NCI-H1694 (cell line): Measurements from ENCODE around the gene METTL23.
A peak's percentile ranks its signal among the peaks of the same experiment; 100 is the strongest.
"Not testable (repeated sequence)": the region's sequence is repeated elsewhere in the genome, so short reads cannot be mapped to it uniquely, and the experiment has no call there.

ENCODE experiments used
- DNase-seq: peaks from one replicate; lab custom pipeline; 2025; lab: John Stamatoyannopoulos, UW

METTL23 gene

DNA sequence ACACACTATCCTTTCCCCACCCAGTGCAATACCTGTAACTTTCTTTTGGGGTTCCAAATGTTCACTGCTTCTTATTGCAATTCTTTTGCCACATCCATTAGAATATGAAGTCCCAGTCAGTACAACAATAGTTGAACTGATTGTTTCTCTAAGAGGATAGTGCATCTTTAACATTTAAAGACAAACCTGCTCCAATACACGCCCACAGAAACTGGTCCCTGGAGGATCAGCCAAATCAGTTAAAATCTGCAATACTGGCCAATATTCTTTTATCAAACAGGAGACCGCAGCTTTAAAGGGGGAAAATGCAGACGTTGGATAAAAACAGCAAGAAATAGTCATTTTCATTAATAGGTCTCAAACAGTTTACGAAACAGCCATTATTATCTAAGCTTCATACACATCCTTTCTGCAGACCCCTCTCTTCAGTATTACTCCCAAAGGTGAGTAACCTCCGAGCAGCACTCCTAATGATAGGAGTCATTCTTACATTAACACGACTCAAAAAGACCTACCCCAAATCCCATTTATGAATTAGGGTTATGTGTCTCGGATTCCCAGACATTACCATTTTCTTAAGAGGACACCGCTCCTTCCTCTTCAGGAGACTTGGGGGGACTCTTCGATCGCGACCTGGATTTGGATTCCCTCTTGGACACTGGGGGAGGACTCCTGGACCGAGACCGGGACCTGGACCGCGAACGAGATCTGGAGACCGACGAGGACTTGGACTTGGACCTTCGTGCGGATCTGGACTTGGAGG is 9.1 kb downstream of the METTL23 start:
- DNase-seq: no peak

DNA sequence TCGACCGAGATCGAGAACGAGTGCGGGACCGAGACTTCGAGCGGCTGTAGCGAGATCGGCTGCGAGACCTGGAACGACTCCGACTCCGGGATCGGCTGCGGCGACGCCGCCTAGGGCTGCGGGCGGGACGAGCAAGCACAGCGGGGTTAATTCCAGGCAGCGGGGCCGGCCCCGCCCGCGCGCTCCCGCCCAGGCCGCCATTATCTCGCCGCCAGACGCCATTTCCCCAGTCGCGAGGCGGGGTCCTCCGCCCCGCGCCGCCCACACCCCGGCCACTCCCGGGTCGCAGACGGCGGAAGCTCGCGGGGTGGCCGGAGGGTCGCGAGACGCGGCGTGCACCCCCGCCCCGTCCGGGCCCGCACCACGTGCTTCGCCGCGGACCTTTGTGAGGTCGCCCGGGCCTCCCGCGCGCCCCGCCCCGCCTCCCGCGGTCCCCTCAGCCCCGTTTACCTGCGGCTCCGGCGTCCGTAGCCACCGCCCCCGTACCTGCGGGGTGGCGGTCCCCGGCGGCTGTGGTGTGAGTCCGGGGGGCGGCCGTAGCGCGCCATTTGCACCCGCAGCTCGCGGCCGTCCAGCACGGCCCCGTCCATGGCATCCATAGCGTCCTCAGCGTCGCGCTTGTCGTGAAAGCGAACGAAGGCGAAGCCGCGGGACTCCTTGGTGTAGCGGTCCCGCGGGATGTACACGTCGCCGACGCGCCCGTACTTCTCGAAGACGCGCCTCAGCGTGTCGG is 9.9 kb downstream of the METTL23 start:
- no peak for DNase-seq

DNA sequence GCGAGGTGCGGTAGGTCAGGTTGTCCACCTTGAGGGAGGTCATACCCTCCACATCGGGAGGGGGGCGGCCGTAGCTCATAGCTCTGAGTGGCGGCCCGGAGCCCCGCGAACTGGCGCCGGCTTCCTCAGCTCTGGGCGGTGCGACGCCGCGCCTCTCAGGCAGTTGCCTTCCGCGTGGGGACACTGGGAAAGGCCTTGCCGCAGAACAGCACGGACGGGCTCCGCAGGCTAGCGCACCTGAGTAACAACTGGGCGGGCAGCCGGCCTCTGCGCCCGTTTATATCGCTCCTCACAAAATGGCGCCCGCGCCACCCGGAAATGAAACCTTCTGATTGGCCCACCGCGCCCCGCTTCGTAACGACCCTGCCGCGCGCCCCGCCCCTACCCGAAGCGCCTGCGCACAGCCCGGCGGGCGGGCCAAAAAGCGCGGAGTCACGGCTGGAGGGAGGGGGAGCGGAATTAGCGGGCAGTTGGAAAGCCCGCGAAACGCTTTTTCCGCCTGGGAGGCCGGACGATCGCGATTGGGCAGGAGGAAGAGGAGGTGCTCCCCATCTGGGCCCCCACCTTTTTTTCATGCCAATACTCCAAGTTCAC is 10.5 kb downstream of the METTL23 start, which contains the start of gene SRSF2:
TSS of gene SRSF2 (minus strand) at position 250 of the 594 bp plus-strand sequence. CDS start at position 79, 171 bp downstream.
- peak; percentile 99 for DNase-seq

DNA sequence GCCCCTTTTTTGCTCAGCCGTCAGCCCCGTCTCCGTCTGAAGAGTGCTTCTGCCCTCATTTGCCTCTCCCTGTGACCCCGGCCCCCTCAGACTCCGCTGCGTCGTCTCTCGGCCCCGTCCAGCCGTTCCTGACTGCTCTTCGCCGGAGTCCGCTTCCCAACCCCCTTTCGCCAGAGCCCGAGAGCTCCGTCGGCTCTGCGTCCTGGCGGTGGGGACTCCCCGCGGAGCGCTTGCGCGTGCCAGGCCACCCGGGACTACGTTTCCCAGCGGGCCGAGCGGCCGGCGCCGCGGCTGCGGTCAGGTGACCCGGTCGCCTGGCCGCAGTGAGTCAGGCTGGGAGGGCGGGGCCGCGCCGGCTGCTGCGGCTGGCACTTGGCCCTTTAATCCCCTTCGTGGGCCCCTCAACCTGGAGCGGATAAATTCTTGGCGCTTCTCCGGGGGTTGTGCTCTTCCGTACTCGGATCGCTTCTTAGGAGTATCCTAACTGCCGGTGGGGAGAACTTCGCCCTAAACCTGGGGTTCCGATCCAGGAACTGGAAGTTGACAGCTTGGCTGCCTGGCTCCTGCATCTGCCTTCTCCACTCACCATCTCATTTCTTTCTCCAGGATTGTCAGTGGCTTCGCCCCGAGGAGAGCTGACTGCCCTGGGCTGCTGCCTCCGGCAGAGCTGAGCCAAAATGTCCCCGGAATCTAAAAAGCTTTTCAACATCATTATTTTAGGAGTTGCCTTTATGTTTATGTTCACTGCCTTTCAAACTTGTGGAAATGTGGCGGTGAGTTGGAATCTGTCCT is 11.2 kb downstream of the METTL23 start, which contains the start of gene MFSD11:
TSS of gene MFSD11 (plus strand) at position 444 of the 792 bp plus-strand sequence. CDS start at position 678, 234 bp downstream.
- peak; percentile 69 for DNase-seq

DNA sequence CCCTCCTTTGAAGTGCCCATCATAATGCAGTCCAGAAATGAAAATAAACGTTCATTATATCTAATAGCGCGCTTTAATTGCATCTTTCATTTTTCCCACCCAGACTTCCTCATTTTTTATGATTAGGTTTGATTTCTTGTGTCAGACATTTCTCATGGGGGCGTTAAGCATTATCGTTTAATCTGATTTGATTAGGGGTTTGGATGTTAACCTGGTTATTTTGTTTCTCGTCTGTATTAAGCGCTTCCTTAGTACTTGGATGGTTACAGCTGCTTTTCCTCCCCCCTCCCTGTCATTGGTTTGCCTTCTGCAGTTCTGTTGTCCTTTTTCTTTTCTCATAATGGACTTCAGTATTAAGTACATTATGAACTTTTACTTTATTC is 11.8 kb downstream of the METTL23 start:
- DNase-seq: no peak

DNA sequence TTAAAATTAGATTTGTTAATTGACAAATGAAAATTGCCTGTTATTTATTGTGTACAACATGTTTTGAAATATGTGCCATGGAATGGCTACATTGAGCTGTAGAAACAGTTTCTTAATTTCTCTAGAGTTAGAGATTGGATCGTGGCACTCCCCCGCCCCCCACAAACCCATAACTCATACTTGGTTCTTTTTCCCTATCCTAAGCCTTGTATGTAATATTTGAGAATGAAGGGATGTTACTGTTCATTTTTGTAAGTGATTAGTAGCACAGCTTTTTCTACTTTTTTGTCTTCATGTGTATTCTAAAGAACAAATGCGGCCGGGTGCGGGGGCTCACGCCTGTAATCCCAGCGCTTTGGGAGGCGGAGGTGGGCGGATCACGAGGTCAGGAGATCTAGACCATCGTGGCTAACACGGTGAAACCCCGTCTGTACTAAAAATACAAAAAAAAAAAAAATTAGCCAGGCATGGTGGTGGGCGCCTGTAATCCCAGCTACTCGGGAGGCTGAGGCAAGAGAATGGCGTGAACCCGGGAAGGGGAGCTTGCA is 13.0 kb downstream of the METTL23 start:
- not testable (repeated sequence) for DNase-seq

DNA sequence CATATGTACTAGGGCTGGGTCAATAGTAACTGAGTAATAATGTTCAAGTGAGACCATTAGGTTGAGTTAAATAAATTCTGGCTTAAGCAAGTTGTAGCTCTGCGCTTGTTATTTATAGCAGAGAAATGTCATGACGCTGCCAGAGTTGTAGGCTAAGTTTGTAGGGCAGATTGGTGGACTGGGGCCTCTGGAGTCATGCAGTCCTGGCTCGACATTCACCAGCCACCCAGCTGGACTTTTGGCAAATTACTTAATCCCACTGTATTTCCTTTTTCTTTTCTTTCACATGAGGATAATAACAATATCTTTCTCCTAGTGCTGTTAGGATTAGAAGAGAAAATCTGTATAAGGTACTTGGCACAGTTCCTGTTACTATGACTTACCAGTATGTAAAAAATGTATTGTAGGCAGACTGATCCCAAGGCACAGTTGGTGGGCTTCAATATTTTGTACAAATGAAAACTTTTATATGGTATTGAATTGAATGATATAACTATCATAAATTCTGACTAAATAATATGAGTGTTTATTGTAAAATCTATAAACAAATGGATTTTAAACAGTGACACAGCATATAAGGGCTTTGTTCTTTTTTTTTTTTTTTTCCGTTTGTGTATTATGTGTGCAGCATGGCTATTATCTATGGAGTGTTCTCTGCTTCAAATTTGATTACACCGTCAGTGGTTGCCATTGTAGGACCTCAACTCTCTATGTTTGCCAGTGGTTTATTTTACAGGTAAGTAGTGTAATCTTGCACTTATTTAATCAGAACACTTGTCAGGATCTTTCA is 13.9 kb downstream of the METTL23 start:
- DNase-seq: no peak

DNA sequence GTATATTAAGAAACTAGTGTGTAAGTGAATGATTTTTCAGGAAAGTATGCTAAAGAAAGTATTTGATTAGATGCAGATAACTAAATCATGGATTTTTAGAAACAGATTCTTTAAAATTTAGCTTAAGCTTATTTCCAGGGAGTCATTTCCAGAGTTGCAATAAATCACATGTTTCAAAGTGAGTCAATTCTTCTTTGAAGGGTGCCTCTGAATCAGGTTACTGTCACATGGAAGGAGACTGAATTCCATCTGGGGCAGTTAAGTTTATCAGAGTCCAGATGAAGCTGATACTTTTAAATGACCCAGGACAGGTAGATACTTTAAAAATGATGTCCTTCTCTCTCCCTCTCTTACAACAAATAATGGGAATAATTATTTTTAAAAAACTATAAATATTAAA is 16.3 kb downstream of the METTL23 start:
- DNase-seq: no peak

DNA sequence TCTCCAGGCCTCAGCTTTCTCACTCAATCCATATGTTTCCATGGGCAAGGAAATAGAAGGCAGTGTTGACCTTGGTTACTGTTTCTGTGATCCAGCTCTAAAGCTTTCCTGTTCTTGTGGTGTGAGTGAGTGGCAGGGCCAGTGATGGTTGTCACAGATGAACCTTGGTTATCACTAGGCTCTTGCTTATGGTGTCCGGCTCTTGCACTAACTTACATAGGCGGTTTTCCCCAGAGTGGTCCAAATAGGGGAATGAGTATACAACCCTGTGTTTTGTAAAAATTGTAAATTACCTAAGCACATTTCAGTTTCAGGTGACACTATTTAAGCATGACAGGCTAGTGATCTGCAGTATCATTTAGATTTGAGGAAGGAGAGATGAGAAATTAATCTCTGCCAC is 18.1 kb downstream of the METTL23 start:
- no peak for DNase-seq

DNA sequence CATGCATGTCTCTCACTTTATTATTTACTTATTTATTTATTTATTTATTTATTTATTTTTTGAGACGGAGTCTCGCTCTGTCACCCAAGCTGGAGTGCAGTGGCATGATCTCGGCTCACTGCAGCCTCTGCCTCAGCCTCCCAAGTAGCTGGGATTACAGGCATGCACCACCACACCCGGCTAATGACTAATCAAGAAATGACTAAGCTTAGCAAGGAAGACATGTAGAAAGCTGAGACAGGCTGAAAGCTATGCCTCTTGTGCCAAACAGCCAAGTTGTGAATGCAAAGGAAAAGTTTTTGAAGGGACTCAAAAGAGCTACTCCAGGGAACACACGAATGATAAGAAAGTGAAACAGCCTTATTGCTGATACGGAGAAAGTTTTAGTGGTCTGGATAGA is 19.1 kb downstream of the METTL23 start:
- DNase-seq: not testable (repeated sequence)

DNA sequence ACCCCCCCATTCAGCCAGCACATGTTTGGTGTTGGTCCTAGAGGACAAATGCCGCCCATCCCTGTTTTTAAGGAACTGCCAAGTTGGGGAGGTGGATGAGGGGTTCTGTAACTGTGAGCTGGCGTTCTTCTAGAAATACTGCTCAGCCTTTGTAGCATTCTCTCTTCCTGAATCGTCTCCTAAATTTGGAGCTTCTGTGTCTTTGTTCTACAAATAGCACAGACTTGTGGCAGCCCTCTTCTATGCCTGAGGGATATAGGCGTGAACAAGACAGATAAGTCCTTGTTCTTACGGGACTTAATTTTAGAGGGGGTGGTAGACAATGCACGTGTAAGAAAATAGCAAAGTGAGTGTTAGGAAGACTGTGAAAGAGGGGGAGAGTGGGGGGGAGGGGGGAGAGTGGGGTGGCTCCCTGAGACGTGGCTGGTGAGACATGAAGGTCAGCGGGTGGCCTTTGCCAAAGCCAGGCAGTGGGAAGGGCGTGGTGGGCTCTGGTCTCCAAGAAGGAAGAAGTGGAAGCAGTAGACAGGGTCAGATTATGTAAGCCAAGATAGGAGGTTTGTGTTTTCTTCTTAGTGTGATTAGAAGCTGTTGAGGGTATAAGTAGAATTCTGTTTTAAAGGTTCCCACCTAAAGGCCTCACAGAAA is 21.2 kb downstream of the METTL23 start:
- no peak for DNase-seq

DNA sequence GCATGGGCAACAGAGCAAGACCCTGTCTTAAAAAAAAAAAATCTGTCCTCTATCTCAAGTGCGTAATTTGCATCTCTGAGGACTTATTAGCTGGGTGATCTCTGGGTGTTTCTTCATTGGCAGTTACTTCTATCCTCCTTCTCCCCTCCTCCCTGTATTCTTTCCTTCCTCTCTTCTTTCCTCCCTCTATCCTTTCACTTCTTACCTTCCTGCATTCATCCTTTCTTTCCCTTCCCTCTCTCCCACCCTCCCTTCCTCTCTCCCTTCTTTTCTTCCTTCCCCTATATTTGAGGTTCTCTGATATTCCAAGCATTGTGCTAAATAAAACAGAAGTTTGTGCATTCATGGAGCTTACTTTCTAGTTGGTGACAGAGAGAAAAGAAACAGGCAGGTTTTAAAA is 22.0 kb downstream of the METTL23 start:
- no peak for DNase-seq

DNA sequence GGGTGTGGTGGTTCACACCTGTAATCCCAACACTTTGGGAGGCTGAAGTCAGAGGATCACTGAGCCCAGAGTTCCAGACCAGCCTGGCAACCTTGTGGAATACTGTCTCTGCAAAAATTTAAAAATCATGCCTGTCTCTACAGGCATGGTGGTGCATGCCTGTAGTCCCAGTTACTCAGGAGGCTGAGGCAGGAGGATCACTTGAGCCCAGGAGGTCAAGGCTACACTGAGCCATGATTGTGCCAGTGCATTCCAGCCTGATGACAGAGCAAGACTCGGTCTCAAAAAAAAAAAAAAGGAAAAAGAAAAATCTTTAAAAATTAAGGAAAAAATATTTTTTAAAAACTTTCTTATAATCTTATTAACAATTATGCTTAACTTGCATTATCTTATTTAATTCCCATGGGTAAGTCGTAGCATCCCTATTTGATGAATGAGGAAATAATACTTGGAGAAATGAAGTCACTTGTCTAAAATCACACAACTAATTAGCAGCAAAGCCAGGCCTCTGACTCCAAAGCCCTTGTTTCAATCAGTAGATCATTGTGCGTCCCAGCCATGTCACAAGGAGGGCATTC is 24.9 kb downstream of the METTL23 start:
- DNase-seq: no peak

DNA sequence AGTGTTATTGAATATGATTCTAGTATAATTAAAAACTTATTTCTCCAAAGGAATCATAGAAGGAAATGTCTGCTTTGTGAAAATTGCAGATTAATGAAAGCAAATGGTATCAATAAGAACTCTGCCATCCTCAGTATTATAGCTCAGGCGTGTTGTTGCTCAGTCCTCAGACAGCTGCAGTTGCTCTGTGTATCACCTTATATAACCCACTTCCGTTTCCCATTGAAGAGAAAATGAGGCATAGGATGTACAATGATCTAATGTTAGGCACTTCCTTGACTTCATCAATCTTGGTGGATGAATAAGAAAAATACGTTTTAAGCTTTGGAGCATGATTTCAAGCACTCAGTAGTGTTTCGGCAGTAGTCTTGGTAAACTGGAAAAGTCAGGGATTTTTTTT is 25.4 kb downstream of the METTL23 start:
- DNase-seq: no peak

DNA sequence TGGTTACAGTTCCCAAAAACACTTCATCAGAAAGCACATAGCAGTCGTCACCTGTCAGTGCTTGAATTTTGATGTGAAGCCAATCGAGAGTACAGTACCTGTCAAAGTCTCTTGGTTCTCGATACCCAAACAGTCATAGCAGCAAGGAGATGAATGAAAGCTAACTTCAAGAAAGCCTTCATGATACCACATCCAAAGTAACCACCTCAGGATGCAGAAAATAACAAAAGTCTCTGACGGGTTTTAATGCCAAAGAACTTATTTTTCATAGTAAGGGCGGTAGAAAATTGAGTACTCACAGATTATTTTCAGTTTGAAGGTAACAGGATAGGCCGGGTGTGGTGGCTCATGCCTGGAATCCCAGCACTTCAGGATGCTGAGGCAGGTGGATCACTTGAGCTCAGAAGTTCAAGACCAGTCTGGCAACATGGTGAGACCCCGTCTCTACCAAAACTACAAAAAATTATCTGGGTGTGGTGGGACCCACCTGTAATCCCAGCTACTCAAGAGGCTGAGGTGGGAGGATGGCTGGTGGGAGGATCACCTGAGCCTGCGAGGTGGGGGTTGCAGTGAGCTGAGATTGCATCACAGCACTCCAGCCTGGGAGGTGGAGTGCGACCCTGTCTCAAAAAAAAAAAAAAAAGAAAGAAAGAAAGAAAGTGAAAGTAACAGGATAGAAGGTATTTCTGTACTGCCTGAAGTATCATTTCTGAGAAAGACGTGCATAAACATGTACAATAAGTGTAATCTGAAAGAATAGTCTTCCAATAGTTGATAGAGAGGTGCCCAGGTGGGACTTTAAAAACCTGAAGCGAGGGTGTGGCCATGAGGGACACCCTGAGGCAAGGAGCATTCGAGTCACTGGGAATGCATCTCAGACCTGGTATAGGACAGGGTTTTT is 26.7 kb downstream of the METTL23 start:
- DNase-seq: no peak

DNA sequence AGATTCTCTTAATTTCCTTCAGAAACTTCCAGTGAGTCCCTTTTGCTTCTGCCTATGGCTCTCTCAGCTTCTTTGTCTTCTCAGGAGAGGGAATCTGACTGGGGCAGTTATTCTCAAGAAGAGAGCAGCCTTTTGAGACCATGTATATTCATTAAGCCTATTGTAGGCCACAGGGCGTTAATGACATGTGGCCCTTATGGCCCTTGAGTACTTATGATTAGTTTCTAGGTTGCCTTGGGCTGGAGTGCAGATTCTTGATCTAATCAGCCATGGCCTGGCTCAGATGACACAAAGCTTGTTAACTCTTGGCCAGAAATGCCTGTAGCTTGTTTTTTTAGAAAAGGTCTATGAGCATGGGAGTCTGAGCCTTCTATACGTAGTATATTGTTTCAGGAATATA is 28.6 kb downstream of the METTL23 start:
- no peak for DNase-seq

DNA sequence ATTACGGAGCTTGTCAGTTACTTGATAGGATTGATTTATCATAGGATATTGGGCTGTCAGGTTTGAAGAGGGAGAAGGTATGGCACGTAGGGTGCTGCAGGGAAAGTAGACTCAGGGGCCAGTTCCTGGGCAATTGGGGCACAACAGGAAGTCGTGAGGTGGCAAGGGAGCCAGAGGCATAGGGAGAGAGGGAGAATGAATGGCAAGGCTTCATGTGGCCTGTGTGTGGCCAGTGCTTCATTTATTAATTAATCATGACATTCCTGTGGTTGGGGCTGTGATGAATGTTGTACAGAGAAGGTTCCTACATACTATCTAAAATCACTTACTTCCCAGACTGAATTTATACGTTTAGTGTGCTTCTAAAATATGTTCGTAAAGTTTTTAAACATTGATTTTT is 30.6 kb downstream of the METTL23 start:
- DNase-seq: no peak

DNA sequence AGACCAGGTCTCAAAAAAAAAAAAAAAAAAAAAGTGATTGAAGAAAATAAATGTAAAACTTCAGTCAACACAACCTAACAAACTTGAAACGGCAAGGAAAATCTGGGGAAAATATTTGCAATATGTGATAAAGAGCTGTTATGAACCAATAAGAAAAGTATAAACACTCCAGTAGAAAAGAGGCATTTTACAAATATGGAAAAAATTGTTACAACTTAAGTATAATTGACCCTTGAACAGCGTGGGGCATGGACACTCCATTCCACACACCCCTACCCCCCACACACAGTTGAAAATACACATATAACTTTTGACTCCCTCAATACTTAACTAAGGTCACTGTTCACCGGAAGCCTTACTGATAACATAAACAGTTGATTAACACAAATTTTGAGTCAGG is 31.9 kb downstream of the METTL23 start:
- DNase-seq: no peak
